HepG2 (cell line): ENCODE data around the gene ZNF276. TPM values are rescaled to one million over a fixed set of nuclear protein-coding genes. Genes with fewer than 3 reads are reported as not detected.

ENCODE experiments used
- BCL6 ChIP-seq: IDR thresholded peaks from 2 replicates; pipeline ENCODE4 v1.6.1; 2016; ENCODE audit warnings: missing genetic modification reagents, missing compliant biosample characterization
- EED ChIP-seq: sonication (generic); formaldehyde crosslinking; IDR thresholded peaks from 2 replicates; pipeline ENCODE4 v1.5.0; 2020; ENCODE audit warnings: mild to moderate bottlenecking, missing genetic modification reagents
- FOXC1 ChIP-seq: sonication (generic); formaldehyde crosslinking; IDR thresholded peaks from 2 replicates; pipeline ENCODE4 v1.8.0; 2022; ENCODE audit warnings: mild to moderate bottlenecking, missing genetic modification reagents, borderline replicate concordance
- GATA4 ChIP-seq: sonication (generic); IDR thresholded peaks from 2 replicates; pipeline ENCODE4 v1.6.1; 2016; ENCODE audit warnings: antibody characterized with exemption, low read depth, borderline replicate concordance
- PAXIP1 ChIP-seq: sonication (generic); formaldehyde crosslinking; conservative IDR thresholded peaks from 2 replicates; pipeline ENCODE4 v1.4.0; 2020; ENCODE audit warnings: mild to moderate bottlenecking, missing genetic modification reagents, moderate library complexity
- SIX1 ChIP-seq: sonication (generic); formaldehyde crosslinking; IDR thresholded peaks from 2 replicates; pipeline ENCODE4 v1.4.0; 2020; ENCODE audit warnings: missing genetic modification reagents, borderline replicate concordance
- SOX13 ChIP-seq, 3 experiments: fragments of 450-650 bp in 1 of 3; sonication (generic) in 1 of 3; formaldehyde crosslinking in 1 of 3; IDR thresholded peaks in 2 of 3; conservative IDR thresholded peaks in 1 of 3; 2 replicates each; pipeline versions ENCODE4 v1.5.0 to v1.6.1; 2016 to 2020; ENCODE audit warnings: antibody characterized with exemption in 1 of 3, mild to moderate bottlenecking in 1 of 3, missing compliant biosample characterization in 1 of 3, missing genetic modification reagents in 1 of 3, moderate library complexity in 1 of 3
- ZBTB7B ChIP-seq: sonication (generic); formaldehyde crosslinking; IDR thresholded peaks from 2 replicates; pipeline ENCODE4 v1.4.0; 2020; ENCODE audit warnings: missing genetic modification reagents
- ZNF274 ChIP-seq: sonication (generic); formaldehyde crosslinking; IDR thresholded peaks from 2 replicates; pipeline ENCODE4 v1.5.1; 2020; ENCODE audit warnings: mild to moderate bottlenecking, missing genetic modification reagents
- ZNF776 ChIP-seq: sonication (generic); formaldehyde crosslinking; IDR thresholded peaks from 2 replicates; pipeline ENCODE4 v1.4.0; 2020; ENCODE audit warnings: mild to moderate bottlenecking, missing genetic modification reagents
- ZNF879 ChIP-seq: sonication (generic); formaldehyde crosslinking; IDR thresholded peaks from 2 replicates; pipeline ENCODE4 v1.8.1; 2023; ENCODE audit warnings: missing genetic modification reagents
- polyA plus RNA-seq, 8 experiments: library from polyadenylated mRNA; depleted of rRNA in 3 of 8; stranded (reverse) in 7 of 8; unstranded in 1 of 8; fragments of >200 nt; fragmentation: Illumina TruSeq in 4 of 8; extraction: Trizol in 4 of 8; gene quantifications; 2 replicates each; pipeline versions ENCODE4 v1.2.1 to v1.2.3, GENCODE V29; 2011 to 2016; ENCODE audit warnings: low read depth in 4 of 8, missing spikeins in 1 of 8, mixed read lengths in 1 of 8; ENCODE audit not compliant: insufficient read depth in 1 of 8
- total RNA-seq, 5 experiments: library from RNA; depleted of rRNA; stranded (reverse); fragments of >200 nt; fragmentation: Illumina TruSeq; extraction: Trizol; gene quantifications; 2 replicates each; pipeline ENCODE4 v1.2.3, GENCODE V29; 2016; ENCODE audit warnings: low read depth in 1 of 5
- TF ChIP-seq, protein P1 (sequence below): IDR thresholded peaks from 2 replicates; pipeline ENCODE4 v1.6.1; 2016; ENCODE audit warnings: missing compliant biosample characterization, missing genetic modification reagents, borderline replicate concordance
- TF ChIP-seq, protein P2 (sequence below): sonication (generic); formaldehyde crosslinking; IDR thresholded peaks from 2 replicates; pipeline ENCODE4 v1.4.0; 2020; ENCODE audit warnings: mild to moderate bottlenecking, missing genetic modification reagents
- TF ChIP-seq, protein P3 (sequence below): sonication (generic); formaldehyde crosslinking; IDR thresholded peaks from 2 replicates; pipeline ENCODE4 v1.9.0; 2021; ENCODE audit warnings: mild to moderate bottlenecking, missing genetic modification reagents
- TF ChIP-seq, protein P4 (sequence below), 2 experiments: fragments of 450-650 bp in 1 of 2; sonication (generic) in 1 of 2; formaldehyde crosslinking; IDR thresholded peaks; 2 replicates each; pipeline versions ENCODE4 v1.5.0 to v1.8.0; 2020 to 2022; ENCODE audit warnings: mild to moderate bottlenecking in 1 of 2, missing genetic modification reagents in 1 of 2

ZNF276 gene
- total and polyA plus RNA-seq, 2 of the 13 experiments (the other 11 are each of a cell fraction or from before 2014, with no cell fraction given), result 17.7 to 18.0 TPM

DNA sequence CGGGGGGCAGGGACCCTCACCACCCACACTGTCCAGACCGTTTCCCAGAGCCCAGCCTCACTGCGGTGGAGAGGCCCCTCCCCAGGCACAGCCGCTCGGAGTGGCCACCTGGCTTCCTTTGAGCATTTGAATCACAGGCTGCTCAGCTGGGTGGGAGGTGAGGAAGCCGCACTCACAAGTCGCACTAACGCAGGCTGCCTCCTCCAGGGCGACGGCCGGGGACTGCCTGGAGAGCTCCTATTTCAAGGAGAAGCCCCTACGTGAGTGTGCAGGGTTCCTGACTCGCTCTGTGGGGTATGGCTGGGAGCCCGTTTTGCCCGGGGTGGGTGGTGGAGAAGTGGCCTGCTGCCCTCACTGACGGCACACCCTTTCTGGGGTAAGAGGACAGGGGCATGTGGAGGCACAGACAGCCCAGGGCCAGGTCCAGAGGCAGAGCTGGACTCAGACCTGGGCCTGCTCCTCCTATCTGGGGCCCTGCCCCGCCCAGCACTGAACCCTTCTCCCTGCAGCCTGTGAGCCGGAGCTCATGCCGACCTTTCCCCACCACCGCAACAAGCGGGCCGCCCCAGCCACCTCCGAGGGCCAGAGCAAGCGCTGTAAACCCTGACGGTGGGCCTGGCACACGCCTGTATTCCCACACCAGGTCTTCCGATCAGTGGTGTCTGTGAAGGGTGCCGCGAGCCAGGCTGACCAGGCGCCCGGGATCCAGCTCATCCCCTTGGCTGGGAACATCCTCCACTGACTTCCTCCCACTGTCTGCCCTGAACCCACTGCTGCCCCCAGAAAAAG lies 26.1 kb upstream of the ZNF276 start (continued):
- TF ChIP-seq EED (CRISPR knock-in tag) (peak; percentile 45; the same call in 1 of the 2 replicates), ZNF879 (CRISPR knock-in tag) (no peak), FOXC1 (CRISPR knock-in tag) (peak; percentile 77; the same call in 1 of the 2 replicates), GATA4 (no peak), ZNF274 (CRISPR knock-in tag) (peak; percentile 61; the same call in 1 of the 2 replicates), SIX1 (CRISPR knock-in tag) (no peak), ZNF776 (CRISPR knock-in tag) (peak; percentile 17; the same call in 1 of the 2 replicates), PAXIP1 (CRISPR knock-in tag) (peak; percentile 60), SOX13 (IDR thresholded peaks at IDR 0.05) (no peak), SOX13 (CRISPR knock-in tag; conservative IDR thresholded peaks at IDR 0.05 in 1 of 2, IDR thresholded peaks at IDR 0.05 in 1 of 2) (peak in 1 of 2 experiments; percentile 21; a peak in 1 of 4 replicates), ZBTB7B (CRISPR knock-in tag) (no peak), BCL6 (CRISPR knock-in tag) (no peak; the same call in 1 of the 2 replicates)
- TF ChIP-seq, protein P1, sequence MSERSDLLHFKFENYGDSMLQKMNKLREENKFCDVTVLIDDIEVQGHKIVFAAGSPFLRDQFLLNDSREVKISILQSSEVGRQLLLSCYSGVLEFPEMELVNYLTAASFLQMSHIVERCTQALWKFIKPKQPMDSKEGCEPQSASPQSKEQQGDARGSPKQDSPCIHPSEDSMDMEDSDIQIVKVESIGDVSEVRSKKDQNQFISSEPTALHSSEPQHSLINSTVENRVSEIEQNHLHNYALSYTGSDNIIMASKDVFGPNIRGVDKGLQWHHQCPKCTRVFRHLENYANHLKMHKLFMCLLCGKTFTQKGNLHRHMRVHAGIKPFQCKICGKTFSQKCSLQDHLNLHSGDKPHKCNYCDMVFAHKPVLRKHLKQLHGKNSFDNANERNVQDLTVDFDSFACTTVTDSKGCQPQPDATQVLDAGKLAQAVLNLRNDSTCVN (CRISPR knock-in tag), result no peak
- TF ChIP-seq, protein P2, sequence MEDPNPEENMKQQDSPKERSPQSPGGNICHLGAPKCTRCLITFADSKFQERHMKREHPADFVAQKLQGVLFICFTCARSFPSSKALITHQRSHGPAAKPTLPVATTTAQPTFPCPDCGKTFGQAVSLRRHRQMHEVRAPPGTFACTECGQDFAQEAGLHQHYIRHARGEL (CRISPR knock-in tag), result no peak
- TF ChIP-seq, protein P3, sequence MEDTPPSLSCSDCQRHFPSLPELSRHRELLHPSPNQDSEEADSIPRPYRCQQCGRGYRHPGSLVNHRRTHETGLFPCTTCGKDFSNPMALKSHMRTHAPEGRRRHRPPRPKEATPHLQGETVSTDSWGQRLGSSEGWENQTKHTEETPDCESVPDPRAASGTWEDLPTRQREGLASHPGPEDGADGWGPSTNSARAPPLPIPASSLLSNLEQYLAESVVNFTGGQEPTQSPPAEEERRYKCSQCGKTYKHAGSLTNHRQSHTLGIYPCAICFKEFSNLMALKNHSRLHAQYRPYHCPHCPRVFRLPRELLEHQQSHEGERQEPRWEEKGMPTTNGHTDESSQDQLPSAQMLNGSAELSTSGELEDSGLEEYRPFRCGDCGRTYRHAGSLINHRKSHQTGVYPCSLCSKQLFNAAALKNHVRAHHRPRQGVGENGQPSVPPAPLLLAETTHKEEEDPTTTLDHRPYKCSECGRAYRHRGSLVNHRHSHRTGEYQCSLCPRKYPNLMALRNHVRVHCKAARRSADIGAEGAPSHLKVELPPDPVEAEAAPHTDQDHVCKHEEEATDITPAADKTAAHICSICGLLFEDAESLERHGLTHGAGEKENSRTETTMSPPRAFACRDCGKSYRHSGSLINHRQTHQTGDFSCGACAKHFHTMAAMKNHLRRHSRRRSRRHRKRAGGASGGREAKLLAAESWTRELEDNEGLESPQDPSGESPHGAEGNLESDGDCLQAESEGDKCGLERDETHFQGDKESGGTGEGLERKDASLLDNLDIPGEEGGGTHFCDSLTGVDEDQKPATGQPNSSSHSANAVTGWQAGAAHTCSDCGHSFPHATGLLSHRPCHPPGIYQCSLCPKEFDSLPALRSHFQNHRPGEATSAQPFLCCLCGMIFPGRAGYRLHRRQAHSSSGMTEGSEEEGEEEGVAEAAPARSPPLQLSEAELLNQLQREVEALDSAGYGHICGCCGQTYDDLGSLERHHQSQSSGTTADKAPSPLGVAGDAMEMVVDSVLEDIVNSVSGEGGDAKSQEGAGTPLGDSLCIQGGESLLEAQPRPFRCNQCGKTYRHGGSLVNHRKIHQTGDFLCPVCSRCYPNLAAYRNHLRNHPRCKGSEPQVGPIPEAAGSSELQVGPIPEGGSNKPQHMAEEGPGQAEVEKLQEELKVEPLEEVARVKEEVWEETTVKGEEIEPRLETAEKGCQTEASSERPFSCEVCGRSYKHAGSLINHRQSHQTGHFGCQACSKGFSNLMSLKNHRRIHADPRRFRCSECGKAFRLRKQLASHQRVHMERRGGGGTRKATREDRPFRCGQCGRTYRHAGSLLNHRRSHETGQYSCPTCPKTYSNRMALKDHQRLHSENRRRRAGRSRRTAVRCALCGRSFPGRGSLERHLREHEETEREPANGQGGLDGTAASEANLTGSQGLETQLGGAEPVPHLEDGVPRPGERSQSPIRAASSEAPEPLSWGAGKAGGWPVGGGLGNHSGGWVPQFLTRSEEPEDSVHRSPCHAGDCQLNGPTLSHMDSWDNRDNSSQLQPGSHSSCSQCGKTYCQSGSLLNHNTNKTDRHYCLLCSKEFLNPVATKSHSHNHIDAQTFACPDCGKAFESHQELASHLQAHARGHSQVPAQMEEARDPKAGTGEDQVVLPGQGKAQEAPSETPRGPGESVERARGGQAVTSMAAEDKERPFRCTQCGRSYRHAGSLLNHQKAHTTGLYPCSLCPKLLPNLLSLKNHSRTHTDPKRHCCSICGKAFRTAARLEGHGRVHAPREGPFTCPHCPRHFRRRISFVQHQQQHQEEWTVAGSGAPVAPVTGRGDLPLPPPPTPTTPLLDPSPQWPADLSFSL (CRISPR knock-in tag), result no peak
- TF ChIP-seq, protein P4, sequence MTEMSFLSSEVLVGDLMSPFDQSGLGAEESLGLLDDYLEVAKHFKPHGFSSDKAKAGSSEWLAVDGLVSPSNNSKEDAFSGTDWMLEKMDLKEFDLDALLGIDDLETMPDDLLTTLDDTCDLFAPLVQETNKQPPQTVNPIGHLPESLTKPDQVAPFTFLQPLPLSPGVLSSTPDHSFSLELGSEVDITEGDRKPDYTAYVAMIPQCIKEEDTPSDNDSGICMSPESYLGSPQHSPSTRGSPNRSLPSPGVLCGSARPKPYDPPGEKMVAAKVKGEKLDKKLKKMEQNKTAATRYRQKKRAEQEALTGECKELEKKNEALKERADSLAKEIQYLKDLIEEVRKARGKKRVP (CRISPR knock-in tag; IDR thresholded peaks at IDR 0.05), result no peak
